GM13977 (cell line): ENCODE data around the gene PTPRM.

Experiments
- DNase-seq: peaks from one replicate; pipeline ENCODE4 v3.0.0; 2012; ENCODE audit warnings: low spot score
- in situ Hi-C: fragments of 300-500 bp; cut with MboI; formaldehyde crosslinking; loops from one replicate; pipeline ENCODE4 v1.12.0; 2022; ENCODE audit warnings: low sequenced_read_pairs, low pct_unique_long_range_greater_than_20kb, mixed read lengths, inconsistent platforms; ENCODE audit not compliant: unreplicated experiment
- TF ChIP-seq, protein P1 (sequence below): IDR thresholded peaks from 2 replicates; pipeline ENCODE4 v1.5.1; 2012; ENCODE audit warnings: mild to moderate bottlenecking, control low read depth; ENCODE audit not compliant: insufficient read depth; ENCODE audit errors: extremely low read depth, missing control alignments

The PTPRM gene

DNA sequence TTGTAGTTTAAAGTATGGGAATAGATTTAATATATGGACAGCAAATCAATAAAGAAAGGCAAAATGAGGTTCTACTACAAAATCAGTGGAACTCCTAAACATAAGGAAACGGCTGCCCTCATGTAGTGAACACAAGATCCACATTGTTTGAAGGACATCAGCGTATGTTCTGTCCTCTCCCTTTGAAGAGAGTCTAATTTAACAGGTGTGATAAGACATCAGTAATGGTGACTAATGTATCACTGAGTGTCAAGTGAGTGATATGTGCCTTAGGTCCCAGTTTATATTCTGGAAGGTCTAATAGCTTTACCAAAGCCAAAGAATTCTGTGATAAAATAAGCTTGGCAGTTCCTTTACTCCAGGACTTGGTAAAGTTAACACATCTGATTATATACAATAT, 248.7 kb downstream of the PTPRM start:
- no peak for DNase-seq
- TF ChIP-seq, protein P1, sequence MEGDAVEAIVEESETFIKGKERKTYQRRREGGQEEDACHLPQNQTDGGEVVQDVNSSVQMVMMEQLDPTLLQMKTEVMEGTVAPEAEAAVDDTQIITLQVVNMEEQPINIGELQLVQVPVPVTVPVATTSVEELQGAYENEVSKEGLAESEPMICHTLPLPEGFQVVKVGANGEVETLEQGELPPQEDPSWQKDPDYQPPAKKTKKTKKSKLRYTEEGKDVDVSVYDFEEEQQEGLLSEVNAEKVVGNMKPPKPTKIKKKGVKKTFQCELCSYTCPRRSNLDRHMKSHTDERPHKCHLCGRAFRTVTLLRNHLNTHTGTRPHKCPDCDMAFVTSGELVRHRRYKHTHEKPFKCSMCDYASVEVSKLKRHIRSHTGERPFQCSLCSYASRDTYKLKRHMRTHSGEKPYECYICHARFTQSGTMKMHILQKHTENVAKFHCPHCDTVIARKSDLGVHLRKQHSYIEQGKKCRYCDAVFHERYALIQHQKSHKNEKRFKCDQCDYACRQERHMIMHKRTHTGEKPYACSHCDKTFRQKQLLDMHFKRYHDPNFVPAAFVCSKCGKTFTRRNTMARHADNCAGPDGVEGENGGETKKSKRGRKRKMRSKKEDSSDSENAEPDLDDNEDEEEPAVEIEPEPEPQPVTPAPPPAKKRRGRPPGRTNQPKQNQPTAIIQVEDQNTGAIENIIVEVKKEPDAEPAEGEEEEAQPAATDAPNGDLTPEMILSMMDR = no peak
- in situ Hi-C loops = no loop called here

DNA sequence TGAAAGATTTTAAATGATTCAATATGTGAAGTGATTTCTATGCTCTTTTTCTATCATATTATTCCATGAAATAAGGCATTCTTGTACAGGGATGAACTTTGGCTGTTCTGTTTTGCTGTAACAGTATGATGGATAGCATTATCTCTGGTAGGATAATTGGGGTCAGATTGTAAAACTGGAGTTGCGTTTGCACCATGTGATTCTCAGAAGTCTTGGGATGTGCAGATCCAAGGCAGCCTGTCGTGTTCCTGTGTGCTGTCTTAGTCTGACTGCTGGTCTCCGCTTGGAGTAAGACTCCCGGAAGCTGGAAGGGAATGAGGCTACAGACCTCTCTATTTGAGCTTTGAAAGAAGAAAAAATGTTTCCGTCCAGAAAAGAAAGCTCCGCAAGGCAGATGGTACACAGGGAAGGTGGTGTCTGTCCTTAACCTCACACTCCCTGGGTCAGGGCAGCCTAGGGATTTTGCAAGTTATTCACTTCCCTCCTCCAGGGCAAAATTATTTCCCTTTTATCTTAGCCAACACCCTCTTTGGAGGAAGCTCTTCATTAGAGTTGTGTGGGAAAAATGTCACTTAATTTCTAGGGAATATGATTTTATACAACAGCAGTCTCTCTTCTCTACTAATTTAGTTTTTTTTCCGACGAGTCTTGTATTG, 250.6 kb downstream of the PTPRM start:
- in situ Hi-C loops = no loop called here
- TF ChIP-seq, protein P1 = no peak
- no peak for DNase-seq

DNA sequence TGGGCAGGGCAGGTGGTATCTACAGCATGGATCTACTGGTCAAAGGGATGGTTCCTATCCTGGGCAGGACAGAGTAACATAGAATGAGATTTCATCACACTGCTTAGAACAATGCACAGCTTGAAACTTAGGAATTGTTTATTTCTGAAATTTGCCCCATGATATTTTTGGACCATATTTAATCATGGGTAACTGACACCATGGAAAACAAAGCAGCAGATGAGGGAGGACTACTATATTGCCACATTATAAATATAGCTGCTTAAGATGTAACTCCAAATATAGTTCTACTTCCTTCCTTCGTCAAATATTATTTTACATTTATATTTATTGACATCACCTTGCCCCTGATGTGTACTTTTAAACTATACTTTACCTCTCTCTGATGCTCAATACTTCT, 254.7 kb downstream of the PTPRM start:
- TF ChIP-seq, protein P1 = no peak
- no peak for DNase-seq
- in situ Hi-C loops = no loop called here

DNA sequence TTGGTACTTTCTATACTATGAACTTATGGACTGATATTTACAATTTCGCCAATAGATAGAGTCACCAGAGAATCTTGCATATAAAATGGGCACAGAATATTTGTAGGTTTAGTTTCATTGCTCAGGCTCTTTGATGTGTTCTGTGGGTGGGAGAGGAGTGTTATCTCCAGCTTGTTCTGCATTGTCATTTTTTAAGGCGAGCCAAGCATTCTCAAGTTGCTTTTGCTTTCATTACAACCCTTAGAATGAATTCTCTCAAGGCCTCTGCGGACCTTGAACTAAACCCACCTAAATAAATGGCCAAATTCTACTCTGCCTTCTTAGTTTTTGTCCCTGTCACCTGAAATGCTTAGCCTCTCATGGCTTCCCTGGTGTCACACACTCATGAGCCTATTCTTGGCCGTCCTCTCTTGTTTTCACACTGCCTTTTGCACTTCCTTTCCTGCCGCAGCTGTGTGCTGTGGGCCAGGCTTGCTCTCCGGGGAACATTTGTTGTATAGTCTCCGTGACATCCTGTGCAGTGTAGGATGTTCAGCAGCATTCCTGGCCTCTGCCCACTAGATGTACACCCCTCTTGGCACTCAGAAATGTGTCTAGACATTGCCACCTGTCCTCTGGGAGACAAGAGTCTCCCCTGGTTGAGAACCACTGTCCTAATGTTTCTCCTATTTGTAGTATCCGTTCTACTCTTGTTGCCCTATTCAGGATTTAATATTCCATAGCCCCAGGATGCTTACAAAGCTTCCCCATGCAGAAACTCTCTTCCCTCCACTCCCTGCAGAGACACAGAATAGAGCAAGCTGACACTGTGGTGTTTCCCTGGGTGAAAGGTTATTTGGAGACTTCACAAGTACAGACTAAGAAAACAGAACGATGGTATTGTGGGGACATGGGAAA, 255.6 kb downstream of the PTPRM start:
- in situ Hi-C loops = no loop called here
- no peak for DNase-seq
- TF ChIP-seq, protein P1 = no peak

DNA sequence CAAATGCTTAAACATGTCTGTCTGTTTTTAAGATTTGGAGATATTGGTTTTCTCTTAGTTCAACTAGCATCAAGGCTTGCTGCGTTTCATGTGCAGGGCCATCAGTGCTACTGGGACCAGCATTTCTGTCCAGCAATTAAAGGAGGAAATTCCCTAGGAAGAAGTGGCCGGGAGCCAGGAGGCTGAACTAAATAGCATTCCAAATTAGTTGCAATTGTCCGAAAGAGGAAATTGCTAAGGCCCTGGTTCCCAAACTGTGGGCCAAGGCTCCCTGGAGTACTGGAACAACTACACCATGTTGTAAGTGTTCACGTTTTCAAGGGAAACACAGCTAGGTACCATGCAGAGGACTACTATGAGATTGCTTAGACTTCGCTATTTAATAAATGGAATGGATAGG, 257.9 kb downstream of the PTPRM start:
- DNase-seq = no peak
- in situ Hi-C loops = no loop called here
- TF ChIP-seq, protein P1 = no peak

DNA sequence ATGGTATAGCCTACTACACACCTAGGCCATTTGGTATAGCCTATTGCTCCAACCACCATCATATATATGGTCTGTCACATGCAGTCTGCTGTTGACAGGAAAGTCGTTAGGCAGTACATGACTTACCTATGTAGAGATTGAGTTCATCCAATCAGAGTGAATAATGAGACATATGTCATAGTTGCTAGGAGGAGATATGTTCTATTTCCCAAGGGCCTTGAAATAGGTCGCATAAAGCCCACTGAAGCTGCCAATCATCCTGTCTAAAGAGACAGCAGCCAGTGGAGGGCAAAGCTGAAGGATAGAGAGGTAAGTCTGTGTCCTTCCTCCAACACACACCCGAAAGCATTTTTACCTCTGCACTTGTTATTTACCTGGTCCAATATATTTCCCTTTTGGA, 263.4 kb downstream of the PTPRM start:
- in situ Hi-C loops = no loop called here
- TF ChIP-seq, protein P1 = no peak
- DNase-seq = peak; percentile 9
